ENCODE results near the gene MLIP.

DNA sequence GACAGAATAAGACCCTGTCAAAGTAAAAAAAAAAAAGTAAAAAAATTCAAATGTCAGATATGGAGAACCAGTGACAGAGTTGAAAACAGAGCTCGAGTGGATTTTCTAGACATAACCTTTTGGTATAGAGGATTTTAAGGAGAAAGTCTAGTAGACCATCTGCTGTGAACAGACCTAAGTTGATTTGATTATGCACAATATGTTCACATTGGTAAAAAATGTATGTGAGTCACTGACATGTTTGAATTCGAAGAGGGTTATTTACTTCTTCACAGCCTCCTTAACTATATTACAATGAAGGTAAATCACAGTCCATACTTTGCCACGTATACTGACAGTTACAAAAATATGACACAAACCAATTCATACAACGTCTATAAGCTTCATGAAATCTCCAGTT is 204.4 kb downstream of the MLIP start:
- TF ChIP-seq TAF1 (IDR thresholded peaks at IDR 0.05; ENCODE audit: low read depth) (no peak), EP300 (IDR thresholded peaks at IDR 0.05; ENCODE audit: borderline replicate concordance) (no peak), RAD21 (IDR thresholded peaks at IDR 0.05; ENCODE audit: low read depth) (no peak), YY1 (IDR thresholded peaks at IDR 0.05; ENCODE audit: low read depth) (no peak), ZBTB7A (IDR thresholded peaks at IDR 0.05; ENCODE audit: low read depth) (no peak), CREB1 (IDR thresholded peaks at IDR 0.05; ENCODE audit: low read depth) (no peak), TCF12 (IDR thresholded peaks at IDR 0.05; ENCODE audit: low read depth) (no peak), NFIC (IDR thresholded peaks at IDR 0.05) (no peak), EGR1 (IDR thresholded peaks at IDR 0.05) (no peak), TEAD4 (IDR thresholded peaks at IDR 0.05) (no peak), FOXM1 (IDR thresholded peaks at IDR 0.05; ENCODE audit: borderline replicate concordance, low read depth) (no peak)
- TF ChIP-seq, protein P1, sequence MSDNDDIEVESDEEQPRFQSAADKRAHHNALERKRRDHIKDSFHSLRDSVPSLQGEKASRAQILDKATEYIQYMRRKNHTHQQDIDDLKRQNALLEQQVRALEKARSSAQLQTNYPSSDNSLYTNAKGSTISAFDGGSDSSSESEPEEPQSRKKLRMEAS (IDR thresholded peaks at IDR 0.05): no peak
- TF ChIP-seq, protein P2, sequence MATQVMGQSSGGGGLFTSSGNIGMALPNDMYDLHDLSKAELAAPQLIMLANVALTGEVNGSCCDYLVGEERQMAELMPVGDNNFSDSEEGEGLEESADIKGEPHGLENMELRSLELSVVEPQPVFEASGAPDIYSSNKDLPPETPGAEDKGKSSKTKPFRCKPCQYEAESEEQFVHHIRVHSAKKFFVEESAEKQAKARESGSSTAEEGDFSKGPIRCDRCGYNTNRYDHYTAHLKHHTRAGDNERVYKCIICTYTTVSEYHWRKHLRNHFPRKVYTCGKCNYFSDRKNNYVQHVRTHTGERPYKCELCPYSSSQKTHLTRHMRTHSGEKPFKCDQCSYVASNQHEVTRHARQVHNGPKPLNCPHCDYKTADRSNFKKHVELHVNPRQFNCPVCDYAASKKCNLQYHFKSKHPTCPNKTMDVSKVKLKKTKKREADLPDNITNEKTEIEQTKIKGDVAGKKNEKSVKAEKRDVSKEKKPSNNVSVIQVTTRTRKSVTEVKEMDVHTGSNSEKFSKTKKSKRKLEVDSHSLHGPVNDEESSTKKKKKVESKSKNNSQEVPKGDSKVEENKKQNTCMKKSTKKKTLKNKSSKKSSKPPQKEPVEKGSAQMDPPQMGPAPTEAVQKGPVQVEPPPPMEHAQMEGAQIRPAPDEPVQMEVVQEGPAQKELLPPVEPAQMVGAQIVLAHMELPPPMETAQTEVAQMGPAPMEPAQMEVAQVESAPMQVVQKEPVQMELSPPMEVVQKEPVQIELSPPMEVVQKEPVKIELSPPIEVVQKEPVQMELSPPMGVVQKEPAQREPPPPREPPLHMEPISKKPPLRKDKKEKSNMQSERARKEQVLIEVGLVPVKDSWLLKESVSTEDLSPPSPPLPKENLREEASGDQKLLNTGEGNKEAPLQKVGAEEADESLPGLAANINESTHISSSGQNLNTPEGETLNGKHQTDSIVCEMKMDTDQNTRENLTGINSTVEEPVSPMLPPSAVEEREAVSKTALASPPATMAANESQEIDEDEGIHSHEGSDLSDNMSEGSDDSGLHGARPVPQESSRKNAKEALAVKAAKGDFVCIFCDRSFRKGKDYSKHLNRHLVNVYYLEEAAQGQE (IDR thresholded peaks at IDR 0.05; ENCODE audit: low read depth): no peak

All from Ishikawa (cell line).